ENCODE measurements around the gene MPC2.

DNA sequence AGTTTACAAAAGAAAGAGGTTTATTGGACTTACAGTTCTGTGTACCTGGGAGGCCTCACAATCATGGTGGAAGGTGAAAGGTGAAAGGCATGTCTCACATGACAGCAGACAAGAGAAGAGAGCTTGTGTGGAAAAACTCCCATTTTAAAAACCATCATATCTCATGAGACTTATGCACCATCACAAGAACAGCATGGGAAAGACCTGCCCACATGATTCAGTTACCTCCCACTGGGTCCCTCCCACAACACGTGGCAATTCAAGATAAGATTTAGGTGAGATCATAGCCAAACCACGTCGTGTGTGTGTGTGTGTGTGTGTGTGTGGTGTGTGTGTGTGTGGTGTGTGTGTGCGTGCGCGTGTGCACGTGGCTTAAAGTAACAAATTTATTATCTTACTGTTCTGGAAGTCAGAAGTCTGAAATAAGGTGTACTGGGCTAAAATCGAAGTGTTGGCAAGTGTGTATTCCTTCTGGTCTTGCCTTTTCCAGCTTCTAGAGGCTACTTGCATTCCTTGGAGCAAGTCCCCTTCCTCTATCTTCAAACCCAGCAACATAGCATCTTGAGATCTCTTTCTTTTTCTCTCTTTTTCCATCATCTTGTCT lies 48.1 kb upstream of the MPC2 start:
- TF ChIP-seq BHLHE40 (IDR thresholded peaks at IDR 0.05; ENCODE audit: borderline replicate concordance) (no peak), HDGF (IDR thresholded peaks at IDR 0.05; ENCODE audit: borderline replicate concordance) (no peak)
